CD14-positive monocyte (primary cell): ENCODE results near the gene GAL3ST2. TPM values are rescaled to one million over a fixed set of nuclear protein-coding genes. Genes with fewer than 3 reads are reported as not detected.

ENCODE experiments used
- DNase-seq, 3 donors: peaks; one replicate each; pipeline ENCODE4 v3.0.0-alpha.2; 2011 to 2022
- H2AFZ ChIP-seq: 2 replicates; pipeline ENCODE4 v1.6.0; 2012; ENCODE audit warnings: mild to moderate bottlenecking, low read depth, low read length, inconsistent platforms; ENCODE audit not compliant: insufficient read depth, poor library complexity, severe bottlenecking
- H3K27ac ChIP-seq, 2 donors: 1 replicate in 1 of 2; 2 replicates in 1 of 2; pipeline ENCODE4 v1.5.1; 2012 to 2013; ENCODE audit warnings: low read length in 2 of 2, control low read depth in 1 of 2, inconsistent platforms in 1 of 2, low read depth in 1 of 2, mild to moderate bottlenecking in 1 of 2
- H3K27me3 ChIP-seq, 2 donors: one replicate each; pipeline versions ENCODE4 v1.6.0 to v1.6.1; 2011 to 2013; ENCODE audit warnings: low read length in 2 of 2; ENCODE audit not compliant: control insufficient read depth in 2 of 2, insufficient read depth in 2 of 2
- H3K36me3 ChIP-seq, 2 donors: replicated peaks in 1 of 2; 1 replicate in 1 of 2; 2 replicates in 1 of 2; pipeline versions ENCODE4 v1.5.1 to v1.6.1; 2012 to 2013; ENCODE audit warnings: low read length in 2 of 2, control low read depth in 1 of 2, inconsistent platforms in 1 of 2, mild to moderate bottlenecking in 1 of 2; ENCODE audit not compliant: insufficient read depth in 2 of 2, control insufficient read depth in 1 of 2
- H3K4me1 ChIP-seq, 2 donors: 1 replicate in 1 of 2; 2 replicates in 1 of 2; pipeline versions ENCODE4 v1.5.1 to v1.6.1; 2012 to 2013; ENCODE audit warnings: low read length in 2 of 2, control low read depth in 1 of 2, inconsistent platforms in 1 of 2, mild to moderate bottlenecking in 1 of 2, moderate library complexity in 1 of 2; ENCODE audit not compliant: insufficient read depth in 2 of 2, control insufficient read depth in 1 of 2
- H3K4me2 ChIP-seq: replicated peaks from 2 replicates; pipeline ENCODE3; 2012; ENCODE audit warnings: low read length, moderate library complexity, mild to moderate bottlenecking; ENCODE audit not compliant: poor library complexity, severe bottlenecking; ENCODE audit errors: extremely low read depth
- H3K4me3 ChIP-seq, 3 experiments: fragments of 200-600 bp in 1 of 3; sonication (generic) in 1 of 3; replicated peaks in 1 of 3; 1 replicate in 2 of 3; 2 replicates in 1 of 3; pipeline ENCODE4 v1.5.1; 2011 to 2013; ENCODE audit warnings: low read length in 3 of 3, mild to moderate bottlenecking in 3 of 3, control low read depth in 2 of 3, low read depth in 2 of 3, inconsistent platforms in 1 of 3, moderate library complexity in 1 of 3
- H3K79me2 ChIP-seq: 2 replicates; pipeline ENCODE4 v1.6.0; 2012; ENCODE audit warnings: mild to moderate bottlenecking, control low read depth, inconsistent platforms, low read length, moderate library complexity; ENCODE audit not compliant: insufficient read depth
- H3K9ac ChIP-seq: 2 replicates; pipeline ENCODE4 v1.6.0; 2017; ENCODE audit warnings: low read length, mild to moderate bottlenecking; ENCODE audit not compliant: insufficient read depth, poor library complexity, severe bottlenecking
- H3K9me3 ChIP-seq, 2 donors: replicated peaks in 1 of 2; 1 replicate in 1 of 2; 2 replicates in 1 of 2; pipeline versions ENCODE4 v1.5.1 to v1.6.1; 2012 to 2013; ENCODE audit warnings: low read length in 2 of 2, control low read depth in 1 of 2; ENCODE audit not compliant: control insufficient read depth in 1 of 2, insufficient read depth in 1 of 2
- H4K20me1 ChIP-seq: 2 replicates; pipeline ENCODE4 v1.6.0; 2012; ENCODE audit warnings: mild to moderate bottlenecking, low read length, control low read depth, moderate library complexity; ENCODE audit not compliant: insufficient read depth
- H3K27ac Mint-ChIP-seq, 7 donors: one replicate each; pipeline ENCODE4 v1.8.0; 2020; ENCODE audit warnings: mild to moderate bottlenecking in 7 of 7, mixed read lengths in 7 of 7, moderate library complexity in 6 of 7, inconsistent platforms in 2 of 7
- H3K27me3 Mint-ChIP-seq, 3 donors: one replicate each; pipeline ENCODE4 v1.8.0; 2021 to 2022; ENCODE audit warnings: low read depth in 3 of 3, mild to moderate bottlenecking in 3 of 3, mixed read lengths in 3 of 3, moderate library complexity in 3 of 3, inconsistent platforms in 1 of 3
- H3K36me3 Mint-ChIP-seq, 2 donors: one replicate each; pipeline ENCODE4 v1.8.0; 2020; ENCODE audit warnings: mixed read lengths in 2 of 2, inconsistent platforms in 1 of 2, mild to moderate bottlenecking in 1 of 2
- H3K4me1 Mint-ChIP-seq: one replicate; pipeline ENCODE4 v1.8.0; 2020; ENCODE audit warnings: mild to moderate bottlenecking, mixed read lengths
- H3K4me3 Mint-ChIP-seq, 2 donors: one replicate each; pipeline ENCODE4 v1.8.0; 2020; ENCODE audit warnings: mild to moderate bottlenecking in 2 of 2, mixed read lengths in 2 of 2, moderate library complexity in 1 of 2
- H3K9me3 Mint-ChIP-seq, 7 donors: one replicate each; pipeline ENCODE4 v1.8.0; 2020 to 2022; ENCODE audit warnings: mixed read lengths in 7 of 7, mild to moderate bottlenecking in 6 of 7, moderate library complexity in 6 of 7, inconsistent platforms in 2 of 7
- CTCF ChIP-seq: fragments of 200-600 bp; IDR thresholded peaks from one replicate; pipeline ENCODE4 v1.8.0; 2022; ENCODE audit warnings: antibody characterized with exemption, mild to moderate bottlenecking
- WGBS: methylation state at CpG from one replicate; pipeline ENCODE4 v1.1.5; 2013; ENCODE audit warnings: missing lambda C conversion rate; ENCODE audit not compliant: insufficient coverage; 5-methylcytosine and 5-hydroxymethylcytosine counted together
- intact Hi-C, 2 donors: fragments of 100-400 bp; cut with micrococcal nuclease; formaldehyde crosslinking; loops; one replicate each; pipeline versions ENCODE4 v1.15.0 to v1.15.1; 2023
- polyA plus RNA-seq, 3 donors: library from polyadenylated mRNA; depleted of rRNA in 1 of 3; unstranded in 2 of 3; stranded (reverse) in 1 of 3; fragments of 300-500 nt in 2 of 3; fragments of >200 nt in 1 of 3; fragmentation: Illumina TruSeq in 2 of 3; gene quantifications; 1 replicate in 2 of 3; 2 replicates in 1 of 3; pipeline ENCODE4 v1.2.3, GENCODE V29; 2012 to 2021

The GAL3ST2 gene
- polyA plus RNA-seq, 3 donors, result not detected

GRCh38 chr2:241801611-241802420 lies 25.2 kb downstream of the GAL3ST2 start:
- WGBS, result 89% methylated on average over 37 of the region's 44 CpGs
- peaks cover 13 to 19% of the 10 kb centered on the region in 2 donors for H3K4me1 ChIP-seq
- no peaks in the 10 kb centered on the region for H3K79me2 ChIP-seq
- Mint-ChIP-seq H3K9me3 (peaks cover 0 to 2% (median 0%) of the 10 kb centered on the region in 7 donors), H3K27me3 (peaks cover 14 to 29% (median 17%) of the 10 kb centered on the region in 3 donors), H3K4me1 (peaks cover 7% of the 10 kb centered on the region), H3K27ac (no peak overlapping the region), H3K4me3 (no peak overlapping the region), H3K36me3 (no peaks in the 10 kb centered on the region)
- no peaks in the 10 kb centered on the region for H4K20me1 ChIP-seq
- H3K4me2 ChIP-seq, result no peak overlapping the region
- no peaks in the 10 kb centered on the region for H3K36me3 ChIP-seq
- no peak overlapping the region for H3K9ac ChIP-seq
- DNase-seq, result no peak
- no peak overlapping the region for H3K27ac ChIP-seq
- no peak overlapping the region for H2AFZ ChIP-seq
- no peaks in the 10 kb centered on the region for H3K9me3 ChIP-seq
- H3K27me3 ChIP-seq, result peaks cover 8 to 19% of the 10 kb centered on the region in 2 donors
- no peak for TF ChIP-seq CTCF
- intact Hi-C loops, result no loop called here
- H3K4me3 ChIP-seq, result no peak overlapping the region

- H3K4me1 Mint-ChIP-seq, result peaks cover 7% of the 10 kb centered on the region
- peaks cover 13 to 19% of the 10 kb centered on the region in 2 donors for H3K4me1 ChIP-seq
- no peak overlapping the region for H2AFZ ChIP-seq
- H3K27me3 ChIP-seq, result peaks cover 8 to 19% of the 10 kb centered on the region in 2 donors
- TF ChIP-seq CTCF, result no peak
- 64% methylated on average over 24 of the region's 32 CpGs for WGBS
- no peak overlapping the region for H3K27ac ChIP-seq
- peak overlapping the region; percentile 53 for H3K4me2 ChIP-seq
- H3K36me3 Mint-ChIP-seq, result no peaks in the 10 kb centered on the region
- H3K27me3 Mint-ChIP-seq, result peaks cover 14 to 29% (median 17%) of the 10 kb centered on the region in 3 donors
- no peaks in the 10 kb centered on the region for H4K20me1 ChIP-seq
- H3K79me2 ChIP-seq, result no peaks in the 10 kb centered on the region
- DNase-seq, result no peak
- H3K9me3 Mint-ChIP-seq, result peaks cover 0 to 2% (median 0%) of the 10 kb centered on the region in 7 donors
- no peak overlapping the region for H3K4me3 ChIP-seq
- H3K9ac ChIP-seq, result no peak overlapping the region
- intact Hi-C loops, result no loop called here
- no peak overlapping the region for H3K4me3 Mint-ChIP-seq
- H3K9me3 ChIP-seq, result no peaks in the 10 kb centered on the region
- H3K27ac Mint-ChIP-seq, result no peak overlapping the region
- H3K36me3 ChIP-seq, result no peaks in the 10 kb centered on the region
Observed at GRCh38 chr2:241802421-241803318, 26.0 kb downstream of the GAL3ST2 start.
